ENCODE results near the gene S100B. TPM values are rescaled to one million over a fixed set of nuclear protein-coding genes. Genes with fewer than 3 reads are reported as not detected.

Gene S100B
- total and polyA plus RNA-seq, 9 of the 15 experiments (the other 6 are each of a cell fraction or from before 2014, with no cell fraction given) = not detected

- TF ChIP-seq MTA3 (IDR thresholded peaks at IDR 0.05; ENCODE audit: borderline replicate concordance) (no peak), RFX1 (IDR thresholded peaks at IDR 0.05) (no peak), KAT7 (CRISPR knock-in tag; IDR thresholded peaks at IDR 0.05; ENCODE audit: borderline replicate concordance) (no peak), SP2 (IDR thresholded peaks at IDR 0.05; ENCODE audit: extremely low read depth, low read depth, low read length, poor library complexity, severe bottlenecking) (no peak)
Observed at GRCh38 chr21:46620846-46621245, 16.0 kb upstream of the S100B start (continued).

GRCh38 chr21:46619846-46620245, 15.0 kb upstream of the S100B start:
- Histone ChIP-seq H3K36me3 (ENCODE audit: control insufficient read depth, insufficient read depth, low read length) (no peaks in the 10 kb centered on the region), H4K20me1 (replicated peaks; ENCODE audit: control insufficient read depth, insufficient read depth, low read length) (no peaks in the 10 kb centered on the region), H3K27ac (ENCODE audit: extremely low read depth, low read depth, low read length) (no peak overlapping the region), H3K9ac (ENCODE audit: insufficient read depth in 1 of 2, low read depth in 2 of 2, low read length in 2 of 2) (no peak overlapping the region), H3K79me2 (ENCODE audit: control insufficient read depth, insufficient read depth, low read length) (no peaks in the 10 kb centered on the region), H3K9me1 (ENCODE audit: control insufficient read depth, insufficient read depth, low read length) (no peaks in the 10 kb centered on the region), H3K27me3 (ENCODE audit: control insufficient read depth in 2 of 2, insufficient read depth in 2 of 2, low read length in 2 of 2) (peaks cover 12 to 22% of the 10 kb centered on the region in 2 experiments), H3K9me3 (replicated peaks; ENCODE audit: control insufficient read depth, insufficient read depth, low read depth, low read length) (no peaks in the 10 kb centered on the region), H3K4me2 (ENCODE audit: insufficient read depth, low read length) (no peak overlapping the region), H2AFZ (ENCODE audit: low read depth, low read length) (no peak overlapping the region), H3K4me1 (replicated peaks in 1 of 2; ENCODE audit: control insufficient read depth in 2 of 2, insufficient read depth in 2 of 2, low read length in 2 of 2) (peaks cover 0 to 6% of the 10 kb centered on the region in 2 experiments; a peak in 3 of 5 replicates), H3K4me3 (no peak overlapping the region)
- DNase-seq (ENCODE audit: extremely low read depth in 1 of 4, low spot score in 3 of 4) = peak in 2 of 4 experiments; percentile 7 to 14
- WGBS (ENCODE audit: insufficient coverage, low coverage, missing lambda C conversion rate) = 0% methylated on average over 2 of the region's 2 CpGs
- ATAC-seq = 0 out of 3 replicates have a peak, but pooled peaks have one; percentile 23
- intact Hi-C loops (cut with micrococcal nuclease) (no loop called here), in situ Hi-C loops (cut with MboI) (no loop called here)
- FAIRE-seq = peak; percentile 51
- CTCF ChIA-PET (ENCODE audit: low intra/inter-chr PET ratio) = no interaction called here
- POLR2A ChIA-PET = interaction anchor here (0.6 to 4.0 kb wide), 6 partner anchors 10 to 296 kb away, joined by 3 to 17 read pairs (median 4); partner anchors contain the start of genes C21orf58 and PRMT2
- no TSS peak for BruUV-seq (replicated peaks)
- TF ChIP-seq ADNP (tag; IDR thresholded peaks at IDR 0.05) (no peak), SIX5 (IDR thresholded peaks at IDR 0.05; ENCODE audit: borderline replicate concordance in 1 of 2, insufficient read depth in 1 of 2, low read depth in 1 of 2, low read length in 2 of 2) (no peak), FOXK1 (CRISPR knock-in tag; IDR thresholded peaks at IDR 0.05; ENCODE audit: borderline replicate concordance) (no peak), THRAP3 (IDR thresholded peaks at IDR 0.05; ENCODE audit: borderline replicate concordance) (no peak), POLR2H (tag; IDR thresholded peaks at IDR 0.05; ENCODE audit: low read depth) (no peak), RNF2 (IDR thresholded peaks at IDR 0.05) (no peak), AFF4 (CRISPR knock-in tag; IDR thresholded peaks at IDR 0.05) (no peak), L3MBTL2 (IDR thresholded peaks at IDR 0.05) (no peak), ZEB2 (IDR thresholded peaks at IDR 0.05) (no peak), BRD4 (IDR thresholded peaks at IDR 0.05) (no peak), ETS2 (tag; IDR thresholded peaks at IDR 0.05; ENCODE audit: borderline replicate concordance, poor library complexity, severe bottlenecking) (no peak), TARDBP (IDR thresholded peaks at IDR 0.05) (no peak), ZNF778 (CRISPR knock-in tag; IDR thresholded peaks at IDR 0.05) (no peak), MEF2A (IDR thresholded peaks at IDR 0.05; ENCODE audit: control insufficient read depth, low read depth, low read length) (no peak)

Measured in K562 (cell line).